Measurements from ENCODE around the gene SNTN. TPM values are rescaled to one million over a fixed set of nuclear protein-coding genes. Genes with fewer than 3 reads are reported as not detected.

SNTN gene
- total RNA-seq, result not detected
- not detected for polyA plus RNA-seq
- total RNA-seq, result not detected

DNA sequence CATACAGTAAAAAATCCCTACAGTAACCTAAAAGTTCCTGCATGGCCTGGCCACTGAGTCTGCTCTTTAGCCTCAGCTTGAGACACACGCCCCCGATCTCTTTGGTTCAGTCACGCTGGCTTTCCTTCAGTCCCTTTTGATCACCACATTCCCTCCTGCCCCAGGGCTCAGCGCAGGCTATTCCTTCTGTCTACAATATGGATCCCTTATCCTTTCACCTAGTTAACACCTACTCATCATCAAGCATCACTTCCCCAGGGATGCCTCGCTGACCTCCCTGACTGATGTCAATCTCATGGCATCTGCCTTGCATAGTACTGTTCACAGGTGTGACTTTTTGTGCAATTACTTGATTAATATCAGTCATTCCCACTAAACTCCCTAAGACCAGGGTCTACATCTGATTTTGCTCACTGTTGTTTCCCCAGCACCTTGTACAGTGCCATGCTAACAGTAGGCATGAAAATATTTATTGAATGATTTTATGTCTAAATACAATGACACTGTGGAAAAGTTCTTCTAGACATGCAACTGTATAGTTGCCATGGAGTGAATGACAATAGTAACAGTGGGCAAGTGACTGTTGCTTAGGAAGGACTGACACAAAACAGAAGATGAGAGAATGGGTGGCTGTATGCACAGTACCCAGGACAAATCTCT is at the start of gene SNTN:
SNTN (plus strand) TSS at position 610 of the 660 bp plus-strand sequence; CDS start at position 623, 13 bp downstream.
- Histone ChIP-seq H3K4me3 (ENCODE audit: low read length) (no peak within 1 kb of the TSS), H3K27me3 (ENCODE audit: control insufficient read depth in 2 of 2, insufficient read depth in 2 of 2, low read length in 2 of 2) (no peaks in the 10 kb centered on the region), H3K36me3 (ENCODE audit: control insufficient read depth in 2 of 3, insufficient read depth in 3 of 3, low read length in 3 of 3) (no peaks in the 10 kb centered on the region), H3K27ac (ENCODE audit: low read depth, low read length) (no peak within 1 kb of the TSS), H3K9me3 (ENCODE audit: control insufficient read depth in 2 of 3, low read length in 3 of 3) (no peaks in the 10 kb centered on the region), H3K4me1 (ENCODE audit: control insufficient read depth in 2 of 2, insufficient read depth in 2 of 2, low read length in 2 of 2) (no peaks in the 10 kb centered on the region)
- H3K27ac Mint-ChIP-seq, result no peak within 1 kb of the TSS
- H3K4me1 Mint-ChIP-seq, result no peaks in the 10 kb centered on the region
- ATAC-seq (no peak), DNase-seq (no peak)
- intact Hi-C loops (cut with micrococcal nuclease), result no loop called here
- no peak within 1 kb of the TSS for H3K4me3 Mint-ChIP-seq
- no peaks in the 10 kb centered on the region for H3K36me3 Mint-ChIP-seq
- H3K9me3 Mint-ChIP-seq, result peaks cover 0 to 12% (median 3%) of the 10 kb centered on the region in 11 donors
- CTCF ChIA-PET, result no interaction called here
- no peaks in the 10 kb centered on the region for H3K27me3 Mint-ChIP-seq
- POLR2A ChIA-PET, result no interaction called here

DNA sequence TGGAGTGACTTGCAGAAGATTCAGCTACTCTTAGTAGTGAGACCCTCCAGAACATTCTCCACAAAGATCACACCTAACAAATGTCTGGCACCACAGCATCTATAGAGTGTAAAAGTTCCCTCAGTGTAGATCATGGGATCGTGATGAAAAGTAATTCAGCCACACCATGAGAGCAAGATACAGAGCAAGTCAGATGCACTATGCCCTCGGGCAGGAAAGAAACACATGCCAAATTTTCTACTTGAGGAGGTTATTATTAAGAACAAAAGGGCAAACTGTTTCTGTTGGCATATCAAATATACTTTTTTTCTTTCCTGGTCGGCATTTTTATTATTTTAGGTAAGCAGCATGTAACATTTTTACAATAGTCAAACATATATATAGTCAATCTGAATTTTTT is 44.8 kb upstream of the SNTN start:
- Histone ChIP-seq H3K9me3 (ENCODE audit: control insufficient read depth in 2 of 3, low read length in 3 of 3) (no peaks in the 10 kb centered on the region), H3K4me1 (ENCODE audit: control insufficient read depth in 2 of 2, insufficient read depth in 2 of 2, low read length in 2 of 2) (no peaks in the 10 kb centered on the region), H3K27ac (ENCODE audit: low read depth, low read length) (no peak overlapping the region), H3K36me3 (ENCODE audit: control insufficient read depth in 2 of 3, insufficient read depth in 3 of 3, low read length in 3 of 3) (no peaks in the 10 kb centered on the region), H3K27me3 (ENCODE audit: control insufficient read depth in 2 of 2, insufficient read depth in 2 of 2, low read length in 2 of 2) (no peaks in the 10 kb centered on the region), H3K4me3 (ENCODE audit: low read length) (no peak overlapping the region)
- no peaks in the 10 kb centered on the region for H3K36me3 Mint-ChIP-seq
- DNase-seq (no peak), ATAC-seq (no peak)
- CTCF ChIA-PET, result no interaction called here
- peaks cover 0 to 13% (median 4%) of the 10 kb centered on the region in 5 donors for H3K27me3 Mint-ChIP-seq
- H3K4me3 Mint-ChIP-seq, result no peak overlapping the region
- POLR2A ChIA-PET, result no interaction called here
- no peak overlapping the region for H3K27ac Mint-ChIP-seq
- peaks cover 0 to 5% (median 0%) of the 10 kb centered on the region in 11 donors for H3K9me3 Mint-ChIP-seq
- intact Hi-C loops (cut with micrococcal nuclease), result no loop called here
- no peaks in the 10 kb centered on the region for H3K4me1 Mint-ChIP-seq

DNA sequence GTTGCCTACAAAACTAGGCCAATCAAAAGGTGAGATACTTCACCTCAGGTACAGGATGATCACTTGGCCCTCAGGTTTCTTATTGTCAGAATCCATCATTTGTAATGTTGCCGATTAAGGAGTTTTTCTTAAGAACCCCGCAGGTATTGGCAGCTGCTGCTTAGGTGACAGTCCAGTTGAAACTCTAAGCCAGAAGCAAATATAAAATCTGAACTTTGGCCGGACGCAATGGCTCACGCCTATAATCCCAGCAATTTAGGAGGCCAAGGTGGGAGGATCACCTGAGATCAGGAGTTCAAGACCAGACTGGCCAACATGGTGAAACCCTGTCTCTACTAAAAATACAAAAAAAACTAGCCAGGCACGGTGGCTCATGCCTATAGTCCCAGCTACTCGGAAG is 43.1 kb upstream of the SNTN start:
- no peaks in the 10 kb centered on the region for H3K36me3 Mint-ChIP-seq
- peaks cover 0 to 5% (median 0%) of the 10 kb centered on the region in 11 donors for H3K9me3 Mint-ChIP-seq
- Histone ChIP-seq H3K9me3 (ENCODE audit: control insufficient read depth in 2 of 3, low read length in 3 of 3) (no peaks in the 10 kb centered on the region), H3K27me3 (ENCODE audit: control insufficient read depth in 2 of 2, insufficient read depth in 2 of 2, low read length in 2 of 2) (no peaks in the 10 kb centered on the region), H3K27ac (ENCODE audit: low read depth, low read length) (no peak overlapping the region), H3K4me1 (ENCODE audit: control insufficient read depth in 2 of 2, insufficient read depth in 2 of 2, low read length in 2 of 2) (no peaks in the 10 kb centered on the region), H3K4me3 (ENCODE audit: low read length) (no peak overlapping the region), H3K36me3 (ENCODE audit: control insufficient read depth in 2 of 3, insufficient read depth in 3 of 3, low read length in 3 of 3) (no peaks in the 10 kb centered on the region)
- peaks cover 0 to 7% (median 0%) of the 10 kb centered on the region in 5 donors for H3K27me3 Mint-ChIP-seq
- no peak overlapping the region for H3K4me3 Mint-ChIP-seq
- intact Hi-C loops (cut with micrococcal nuclease), result no loop called here
- no peak for DNase-seq
- H3K4me1 Mint-ChIP-seq, result no peaks in the 10 kb centered on the region
- POLR2A ChIA-PET, result no interaction called here
- no peak overlapping the region for H3K27ac Mint-ChIP-seq
- CTCF ChIA-PET, result no interaction called here
- ATAC-seq, result no peak

DNA sequence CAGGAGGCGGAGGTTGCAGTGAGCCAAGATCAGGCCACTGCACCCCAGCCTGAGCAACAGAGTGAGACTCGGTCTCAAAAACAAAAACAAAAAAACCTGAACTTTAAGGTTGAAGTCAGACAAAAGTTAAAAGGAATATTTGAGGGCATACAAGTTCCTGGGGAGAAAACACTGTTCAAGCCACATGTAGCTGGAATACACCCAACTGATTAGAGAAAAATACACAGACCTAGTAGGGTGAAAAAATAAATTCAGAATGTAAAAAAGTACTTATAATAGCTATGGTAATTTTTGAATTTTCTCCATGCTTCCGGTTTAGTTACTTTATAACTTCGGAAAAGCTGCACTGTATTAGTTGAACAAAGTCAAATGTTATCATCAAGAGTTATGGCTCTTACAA is 42.6 kb upstream of the SNTN start:
- no peaks in the 10 kb centered on the region for H3K9me3 ChIP-seq (ENCODE audit: control insufficient read depth in 2 of 3, low read length in 3 of 3)
- intact Hi-C loops (cut with micrococcal nuclease), result no loop called here
- CTCF ChIA-PET, result no interaction called here
- Mint-ChIP-seq H3K27me3 (peaks cover 0 to 7% (median 0%) of the 10 kb centered on the region in 5 donors), H3K27ac (no peak overlapping the region), H3K4me1 (no peaks in the 10 kb centered on the region), H3K9me3 (peaks cover 0 to 4% (median 0%) of the 10 kb centered on the region in 11 donors), H3K36me3 (no peaks in the 10 kb centered on the region), H3K4me3 (no peak overlapping the region)
- H3K4me3 ChIP-seq (ENCODE audit: low read length), result no peak overlapping the region
- no peaks in the 10 kb centered on the region for H3K36me3 ChIP-seq (ENCODE audit: control insufficient read depth in 2 of 3, insufficient read depth in 3 of 3, low read length in 3 of 3)
- H3K27me3 ChIP-seq (ENCODE audit: control insufficient read depth in 2 of 2, insufficient read depth in 2 of 2, low read length in 2 of 2), result no peaks in the 10 kb centered on the region
- H3K4me1 ChIP-seq (ENCODE audit: control insufficient read depth in 2 of 2, insufficient read depth in 2 of 2, low read length in 2 of 2), result no peaks in the 10 kb centered on the region
- POLR2A ChIA-PET, result no interaction called here
- no peak for DNase-seq
- H3K27ac ChIP-seq (ENCODE audit: low read depth, low read length), result no peak overlapping the region
- no peak for ATAC-seq

DNA sequence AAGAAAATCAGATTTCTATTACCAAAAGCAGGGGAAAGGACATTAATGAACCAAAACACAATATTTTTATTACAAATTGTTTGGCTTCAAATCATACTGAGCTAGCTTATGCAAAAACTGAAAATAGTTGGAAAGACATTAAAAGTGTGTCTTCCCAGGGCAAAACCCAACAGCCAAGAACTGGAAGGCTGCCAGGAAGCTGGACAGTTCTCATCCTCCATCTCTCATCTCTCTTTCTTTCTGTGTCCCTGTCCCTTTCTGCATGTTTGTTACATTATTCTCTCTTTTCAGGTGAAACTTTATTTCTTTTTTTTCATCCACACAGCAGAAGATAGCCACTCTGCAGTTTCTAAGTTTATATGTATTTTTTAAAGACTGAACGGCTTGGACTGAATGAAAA is 41.1 kb upstream of the SNTN start:
- no peaks in the 10 kb centered on the region for H3K4me1 Mint-ChIP-seq
- H3K36me3 Mint-ChIP-seq, result no peaks in the 10 kb centered on the region
- ChIA-PET CTCF (no interaction called here), POLR2A (no interaction called here)
- no peak for DNase-seq
- peaks cover 0 to 7% (median 0%) of the 10 kb centered on the region in 11 donors for H3K9me3 Mint-ChIP-seq
- Histone ChIP-seq H3K4me3 (ENCODE audit: low read length) (no peak overlapping the region), H3K4me1 (ENCODE audit: control insufficient read depth in 2 of 2, insufficient read depth in 2 of 2, low read length in 2 of 2) (no peaks in the 10 kb centered on the region), H3K9me3 (ENCODE audit: control insufficient read depth in 2 of 3, low read length in 3 of 3) (no peaks in the 10 kb centered on the region), H3K27me3 (ENCODE audit: control insufficient read depth in 2 of 2, insufficient read depth in 2 of 2, low read length in 2 of 2) (no peaks in the 10 kb centered on the region), H3K27ac (ENCODE audit: low read depth, low read length) (no peak overlapping the region), H3K36me3 (ENCODE audit: control insufficient read depth in 2 of 3, insufficient read depth in 3 of 3, low read length in 3 of 3) (no peaks in the 10 kb centered on the region)
- no peak overlapping the region for H3K27ac Mint-ChIP-seq
- peaks cover 0 to 7% (median 0%) of the 10 kb centered on the region in 5 donors for H3K27me3 Mint-ChIP-seq
- no peak for ATAC-seq
- H3K4me3 Mint-ChIP-seq, result no peak overlapping the region
- intact Hi-C loops (cut with micrococcal nuclease), result no loop called here

DNA sequence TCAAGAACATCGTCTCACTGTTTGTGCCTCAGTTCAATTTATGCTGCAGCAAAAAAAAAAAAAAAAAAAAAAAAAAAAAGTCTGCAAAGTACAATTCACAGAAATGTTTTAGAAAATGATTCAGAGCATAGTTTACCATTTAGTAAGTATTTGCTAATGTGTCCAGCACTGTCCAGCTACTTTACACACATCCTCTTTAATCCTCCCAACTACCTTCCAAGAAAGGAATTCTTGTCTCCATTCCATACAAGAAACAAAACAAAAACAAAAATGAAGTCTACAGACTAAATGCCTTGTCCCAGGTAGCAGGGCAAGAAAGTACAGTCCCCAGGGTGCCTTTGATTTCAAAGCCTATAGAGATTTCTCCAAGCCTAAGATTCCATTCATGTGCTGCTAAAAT is 38.9 kb upstream of the SNTN start:
- no peaks in the 10 kb centered on the region for H3K4me1 ChIP-seq (ENCODE audit: control insufficient read depth in 2 of 2, insufficient read depth in 2 of 2, low read length in 2 of 2)
- no peak overlapping the region for H3K27ac ChIP-seq (ENCODE audit: low read depth, low read length)
- DNase-seq (no peak), ATAC-seq (no peak)
- Mint-ChIP-seq H3K27ac (no peak overlapping the region), H3K4me3 (no peak overlapping the region), H3K36me3 (no peaks in the 10 kb centered on the region), H3K27me3 (peaks cover 0 to 5% (median 0%) of the 10 kb centered on the region in 5 donors), H3K9me3 (peaks cover 0 to 7% (median 0%) of the 10 kb centered on the region in 11 donors), H3K4me1 (no peaks in the 10 kb centered on the region)
- H3K4me3 ChIP-seq (ENCODE audit: low read length), result no peak overlapping the region
- H3K27me3 ChIP-seq (ENCODE audit: control insufficient read depth in 2 of 2, insufficient read depth in 2 of 2, low read length in 2 of 2), result no peaks in the 10 kb centered on the region
- ChIA-PET POLR2A (no interaction called here), CTCF (no interaction called here)
- intact Hi-C loops (cut with micrococcal nuclease), result no loop called here
- H3K9me3 ChIP-seq (ENCODE audit: control insufficient read depth in 2 of 3, low read length in 3 of 3), result no peaks in the 10 kb centered on the region
- H3K36me3 ChIP-seq (ENCODE audit: control insufficient read depth in 2 of 3, insufficient read depth in 3 of 3, low read length in 3 of 3), result no peaks in the 10 kb centered on the region

DNA sequence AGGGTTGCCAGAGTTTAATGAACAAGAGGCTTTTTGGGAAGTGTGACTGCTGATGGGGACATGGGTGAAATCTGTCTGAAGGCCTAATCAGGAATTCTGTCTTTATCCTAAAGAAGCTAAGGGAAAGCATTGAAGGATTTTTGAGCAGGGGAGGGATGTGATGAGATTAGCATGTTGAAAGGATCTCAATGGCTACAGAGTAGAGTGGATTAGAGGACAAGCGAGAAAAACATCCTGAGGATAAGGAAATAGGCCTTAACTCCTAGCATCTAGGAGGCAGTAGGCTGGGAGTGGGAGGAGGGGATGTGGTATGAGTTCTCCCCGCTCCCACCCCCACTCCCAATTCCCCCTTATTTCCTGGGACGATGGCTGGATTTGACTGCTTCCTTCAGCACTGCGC is 35.1 kb upstream of the SNTN start:
- POLR2A ChIA-PET, result no interaction called here
- no peak overlapping the region for H3K27ac ChIP-seq (ENCODE audit: low read depth, low read length)
- Mint-ChIP-seq H3K27me3 (peaks cover 0 to 5% (median 0%) of the 10 kb centered on the region in 5 donors), H3K4me1 (no peaks in the 10 kb centered on the region), H3K27ac (no peak overlapping the region), H3K4me3 (no peak overlapping the region), H3K9me3 (peaks cover 0 to 15% (median 2%) of the 10 kb centered on the region in 11 donors), H3K36me3 (no peaks in the 10 kb centered on the region)
- intact Hi-C loops (cut with micrococcal nuclease), result no loop called here
- no peaks in the 10 kb centered on the region for H3K4me1 ChIP-seq (ENCODE audit: control insufficient read depth in 2 of 2, insufficient read depth in 2 of 2, low read length in 2 of 2)
- H3K9me3 ChIP-seq (ENCODE audit: control insufficient read depth in 2 of 3, low read length in 3 of 3), result no peaks in the 10 kb centered on the region
- H3K36me3 ChIP-seq (ENCODE audit: control insufficient read depth in 2 of 3, insufficient read depth in 3 of 3, low read length in 3 of 3), result no peaks in the 10 kb centered on the region
- no peak for ATAC-seq
- no peak overlapping the region for H3K4me3 ChIP-seq (ENCODE audit: low read length)
- CTCF ChIA-PET, result interaction anchor here (0.6 kb wide), 1 partner anchor 1075 kb away, joined by 3 read pairs; no protein-coding TSS in a partner anchor
- H3K27me3 ChIP-seq (ENCODE audit: control insufficient read depth in 2 of 2, insufficient read depth in 2 of 2, low read length in 2 of 2), result no peaks in the 10 kb centered on the region
- DNase-seq, result no peak

All from naive thymus-derived CD4-positive, alpha-beta T cell (primary cell).